Ascending aorta (tissue), 2 donors: ENCODE data around the gene CCNJL. TPM values are rescaled to one million over a fixed set of nuclear protein-coding genes. Genes with fewer than 3 reads are reported as not detected.

Source experiments
- DNase-seq, 2 donors: peaks; one replicate each; pipeline ENCODE4 v3.0.0-alpha.2; 2019; ENCODE audit warnings: low spot score in 2 of 2
- H3K27ac ChIP-seq, 2 donors: fragments of 200-600 bp; sonication (generic); one replicate each; pipeline ENCODE4 v1.5.1; 2016 to 2017; ENCODE audit warnings: mild to moderate bottlenecking in 1 of 2
- H3K27me3 ChIP-seq: fragments of 200-600 bp; sonication (generic); one replicate; pipeline ENCODE4 v1.5.1; 2017
- H3K36me3 ChIP-seq, 2 donors: fragments of 200-600 bp; sonication (generic); one replicate each; pipeline ENCODE4 v1.5.1; 2016
- H3K4me1 ChIP-seq, 2 donors: fragments of 200-600 bp; sonication (generic); one replicate each; pipeline ENCODE4 v1.5.1; 2016 to 2017; ENCODE audit warnings: mild to moderate bottlenecking in 1 of 2
- H3K4me3 ChIP-seq, 2 donors: fragments of 200-600 bp; sonication (generic); one replicate each; pipeline ENCODE4 v1.5.1; 2016 to 2017; ENCODE audit warnings: mild to moderate bottlenecking in 1 of 2
- H3K9me3 ChIP-seq, 2 donors: fragments of 200-600 bp; sonication (generic); one replicate each; pipeline ENCODE4 v1.5.1; 2016
- intact Hi-C: fragments of 100-400 bp; cut with DNase I; formaldehyde crosslinking; loops from one replicate; pipeline ENCODE4 v1.15.1; 2023
- total RNA-seq: library from RNA; depleted of rRNA; stranded (reverse); fragments of >200 nt; gene quantifications from one replicate; pipeline ENCODE4 v1.1.0, GENCODE V29; 2016
- TF ChIP-seq, protein P1 (sequence below), 3 experiments: fragments of 200-600 bp in 2 of 3; fragments of 450-650 bp in 1 of 3; sonication (generic) in 2 of 3; IDR thresholded peaks; one replicate each; pipeline ENCODE4 v1.5.1; 2016 to 2019; ENCODE audit warnings: antibody characterized with exemption in 3 of 3, mild to moderate bottlenecking in 1 of 3, moderate library complexity in 1 of 3

Gene CCNJL
- total RNA-seq, 1 donor from 2014 or later: not detected

GRCh38 chr5:160268121-160268520 is 44.2 kb downstream of the CCNJL start:
- intact Hi-C loops: no loop called here
- no peaks in the 10 kb centered on the region for H3K4me1 ChIP-seq
- DNase-seq: no peak
- TF ChIP-seq, protein P1, sequence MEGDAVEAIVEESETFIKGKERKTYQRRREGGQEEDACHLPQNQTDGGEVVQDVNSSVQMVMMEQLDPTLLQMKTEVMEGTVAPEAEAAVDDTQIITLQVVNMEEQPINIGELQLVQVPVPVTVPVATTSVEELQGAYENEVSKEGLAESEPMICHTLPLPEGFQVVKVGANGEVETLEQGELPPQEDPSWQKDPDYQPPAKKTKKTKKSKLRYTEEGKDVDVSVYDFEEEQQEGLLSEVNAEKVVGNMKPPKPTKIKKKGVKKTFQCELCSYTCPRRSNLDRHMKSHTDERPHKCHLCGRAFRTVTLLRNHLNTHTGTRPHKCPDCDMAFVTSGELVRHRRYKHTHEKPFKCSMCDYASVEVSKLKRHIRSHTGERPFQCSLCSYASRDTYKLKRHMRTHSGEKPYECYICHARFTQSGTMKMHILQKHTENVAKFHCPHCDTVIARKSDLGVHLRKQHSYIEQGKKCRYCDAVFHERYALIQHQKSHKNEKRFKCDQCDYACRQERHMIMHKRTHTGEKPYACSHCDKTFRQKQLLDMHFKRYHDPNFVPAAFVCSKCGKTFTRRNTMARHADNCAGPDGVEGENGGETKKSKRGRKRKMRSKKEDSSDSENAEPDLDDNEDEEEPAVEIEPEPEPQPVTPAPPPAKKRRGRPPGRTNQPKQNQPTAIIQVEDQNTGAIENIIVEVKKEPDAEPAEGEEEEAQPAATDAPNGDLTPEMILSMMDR (IDR thresholded peaks at IDR 0.05): no peak
- no peak overlapping the region for H3K27ac ChIP-seq
- H3K9me3 ChIP-seq: no peaks in the 10 kb centered on the region
- H3K27me3 ChIP-seq: no peaks in the 10 kb centered on the region
- no peaks in the 10 kb centered on the region for H3K36me3 ChIP-seq
- no peak overlapping the region for H3K4me3 ChIP-seq

DNA sequence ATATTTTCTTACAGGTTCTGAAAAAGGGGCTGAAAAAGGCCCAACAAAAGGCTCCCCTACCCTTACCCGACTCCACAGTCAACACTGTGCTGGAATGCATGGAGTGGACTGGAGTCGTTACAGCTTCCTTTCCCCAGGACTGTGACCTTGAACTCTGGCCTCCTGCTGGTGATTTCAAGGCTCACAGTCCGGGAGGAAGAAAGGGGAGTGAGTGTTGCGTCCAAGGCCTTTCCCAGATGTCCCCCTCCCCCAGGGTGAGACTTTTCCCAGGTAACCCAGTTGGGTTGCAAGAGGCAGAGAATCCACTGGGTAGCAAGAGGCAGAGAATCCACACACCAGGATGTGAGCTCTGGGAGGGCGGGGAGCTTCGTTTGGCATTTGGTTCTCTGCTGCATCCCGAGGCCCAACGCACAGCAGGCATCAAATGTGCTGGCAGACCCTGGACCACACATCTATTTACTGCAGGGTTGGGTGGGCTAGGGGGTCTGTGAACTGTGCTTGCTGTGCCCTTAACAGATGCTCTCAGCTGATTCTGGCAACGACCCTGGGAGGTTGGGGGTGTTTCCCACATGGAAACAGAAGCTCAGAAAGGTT is 45.5 kb downstream of the CCNJL start:
- TF ChIP-seq, protein P1 (IDR thresholded peaks at IDR 0.05): no peak
- intact Hi-C loops: no loop called here
- Histone ChIP-seq H3K4me1 (no peaks in the 10 kb centered on the region), H3K4me3 (no peak overlapping the region), H3K27ac (no peak overlapping the region), H3K9me3 (no peaks in the 10 kb centered on the region), H3K27me3 (no peaks in the 10 kb centered on the region), H3K36me3 (no peaks in the 10 kb centered on the region)
- DNase-seq: no peak

- DNase-seq: no peak
- no peak overlapping the region for H3K27ac ChIP-seq
- intact Hi-C loops: no loop called here
- no peaks in the 10 kb centered on the region for H3K36me3 ChIP-seq
- H3K4me1 ChIP-seq: no peaks in the 10 kb centered on the region
- TF ChIP-seq, protein P1 (IDR thresholded peaks at IDR 0.05): no peak
- no peaks in the 10 kb centered on the region for H3K27me3 ChIP-seq
- no peak overlapping the region for H3K4me3 ChIP-seq
- no peaks in the 10 kb centered on the region for H3K9me3 ChIP-seq
These were observed 46.3 kb downstream of the CCNJL start for GRCh38 chr5:160266044-160266443.

- TF ChIP-seq, protein P1 (IDR thresholded peaks at IDR 0.05): no peak
- H3K4me3 ChIP-seq: no peak overlapping the region
- H3K27ac ChIP-seq: no peak overlapping the region
- H3K4me1 ChIP-seq: no peaks in the 10 kb centered on the region
- DNase-seq: no peak
- H3K27me3 ChIP-seq: no peaks in the 10 kb centered on the region
- no peaks in the 10 kb centered on the region for H3K36me3 ChIP-seq
- intact Hi-C loops: no loop called here
- no peaks in the 10 kb centered on the region for H3K9me3 ChIP-seq
These were observed 49.0 kb downstream of the CCNJL start for GRCh38 chr5:160263326-160263855.

DNA sequence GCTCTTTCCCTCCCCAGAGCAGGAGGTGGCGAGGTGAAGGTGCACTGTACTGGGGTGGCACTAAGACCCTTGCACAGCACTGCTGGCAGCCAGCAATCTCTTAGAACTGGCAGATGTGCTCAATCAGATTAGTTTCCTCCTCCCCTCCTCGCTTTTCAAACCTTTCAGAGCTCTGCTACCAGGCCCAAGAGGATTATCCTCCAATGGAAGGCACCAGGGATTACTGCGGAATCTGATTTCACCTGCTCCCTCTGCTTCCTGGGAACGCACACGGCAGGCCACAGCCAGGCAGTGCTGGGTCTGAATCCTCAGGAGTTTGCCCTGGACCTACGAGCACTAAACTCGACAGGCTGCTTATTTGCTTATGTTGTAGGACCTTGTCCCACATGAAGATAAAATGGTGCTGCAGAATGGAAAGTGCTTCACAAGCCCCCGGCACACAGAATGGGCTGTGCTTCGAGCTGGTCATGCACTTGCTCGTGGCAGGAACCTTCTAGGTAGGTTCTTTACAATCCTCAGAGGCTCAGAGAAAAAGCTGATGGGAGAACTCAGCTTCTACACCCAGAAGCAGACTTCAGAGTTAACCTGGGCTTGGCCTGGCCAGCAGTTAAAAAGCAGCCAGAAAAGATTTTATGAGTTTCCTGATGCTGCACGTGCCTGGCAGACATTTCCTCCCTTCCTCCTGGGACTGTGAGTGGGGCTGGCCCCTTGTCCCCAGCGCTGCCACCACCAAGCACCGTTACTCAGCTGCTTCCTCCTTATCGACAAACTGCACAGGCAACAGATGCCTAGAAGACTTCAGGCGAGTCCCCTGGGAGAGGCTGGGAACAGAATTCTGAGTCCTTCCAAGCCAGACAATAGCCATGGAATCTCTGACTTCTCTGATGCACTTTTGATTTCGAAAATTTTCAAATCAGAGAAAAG is 50.0 kb downstream of the CCNJL start:
- H3K27ac ChIP-seq: no peak overlapping the region
- H3K4me3 ChIP-seq: no peak overlapping the region
- intact Hi-C loops: no loop called here
- no peaks in the 10 kb centered on the region for H3K27me3 ChIP-seq
- no peak for DNase-seq
- H3K9me3 ChIP-seq: no peaks in the 10 kb centered on the region
- H3K36me3 ChIP-seq: no peaks in the 10 kb centered on the region
- H3K4me1 ChIP-seq: no peaks in the 10 kb centered on the region
- TF ChIP-seq, protein P1 (IDR thresholded peaks at IDR 0.05): no peak
